Stimulated activated CD4-positive, alpha-beta T cell treated with anti-CD3 and anti-CD28 coated beads, Interleukin-15, amount 100 ng/mL, for 1 hour (primary cell): ENCODE results near the gene TELO2.

Experiments used
- DNase-seq, 2 donors: peaks; one replicate each; pipeline ENCODE4 v3.0.0-alpha.2; 2020; ENCODE audit warnings: low read depth in 1 of 2, low spot score in 1 of 2

The TELO2 gene

DNA sequence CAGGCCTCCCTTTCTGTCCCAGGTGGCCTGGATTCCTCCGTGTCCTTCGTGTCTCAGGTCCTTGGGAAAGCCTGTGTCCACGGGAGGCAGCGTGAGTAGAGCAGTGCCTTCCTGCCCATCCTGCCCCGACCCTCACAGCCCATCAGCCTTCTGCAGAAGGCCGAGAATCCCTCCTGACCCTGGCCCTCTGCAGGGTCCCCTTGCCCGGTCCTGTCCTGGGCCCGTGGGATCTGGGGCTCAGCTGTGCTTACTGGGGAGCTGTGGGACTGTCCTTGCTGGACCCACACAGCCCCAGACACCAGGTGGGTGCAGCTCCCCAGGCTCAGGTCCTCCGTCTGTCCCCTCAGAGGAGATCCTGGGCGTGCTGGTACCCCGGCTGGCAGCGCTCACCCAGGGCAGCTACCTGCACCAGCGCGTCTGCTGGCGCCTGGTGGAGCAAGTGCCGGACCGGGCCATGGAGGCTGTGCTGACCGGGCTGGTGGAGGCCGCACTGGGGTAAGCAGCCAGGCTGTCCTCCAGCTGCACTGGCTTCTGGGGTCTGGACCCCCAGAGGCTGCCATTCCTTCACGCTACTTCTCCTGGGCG, 3.9 kb downstream of the TELO2 start:
- no peak for DNase-seq

GRCh38 chr16:1498899-1499676, 5.9 kb downstream of the TELO2 start:
- DNase-seq: no peak

- DNase-seq: no peak
These were observed 6.8 kb downstream of the TELO2 start for GRCh38 chr16:1499756-1500464.

DNA sequence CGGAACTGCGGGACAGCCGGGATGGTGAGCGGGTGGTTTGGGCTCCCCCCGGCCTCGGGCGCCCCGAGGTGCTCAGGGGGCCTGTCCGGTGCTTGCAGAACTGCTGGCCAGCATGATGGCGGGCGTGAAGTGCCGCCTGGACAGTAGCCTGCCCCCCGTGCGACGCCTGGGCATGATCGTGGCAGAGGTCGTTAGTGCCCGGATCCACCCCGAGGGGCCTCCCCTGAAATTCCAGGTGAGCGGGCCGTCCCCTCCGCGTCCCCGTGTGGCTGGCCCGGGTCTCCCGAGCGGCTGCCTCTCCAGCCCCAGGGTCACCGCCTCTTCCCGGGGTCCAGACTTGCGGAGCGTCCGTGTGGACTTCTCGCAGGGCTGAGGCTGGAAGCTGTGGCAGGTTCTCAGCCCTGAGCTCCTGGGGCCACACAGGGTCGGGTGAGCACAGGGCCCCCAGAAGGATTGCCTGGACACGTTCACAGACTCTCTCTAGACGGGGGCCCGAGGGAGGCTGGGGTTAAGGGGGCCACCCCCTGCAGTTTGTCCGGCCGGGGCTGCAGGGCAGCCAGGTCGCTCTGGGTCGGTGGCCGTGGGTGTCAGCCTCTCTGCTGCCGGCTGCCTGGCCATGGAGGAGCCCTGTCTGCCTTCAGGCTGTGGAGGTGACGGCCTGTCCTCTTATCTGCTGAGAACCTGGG, 7.4 kb downstream of the TELO2 start:
- DNase-seq: no peak

DNA sequence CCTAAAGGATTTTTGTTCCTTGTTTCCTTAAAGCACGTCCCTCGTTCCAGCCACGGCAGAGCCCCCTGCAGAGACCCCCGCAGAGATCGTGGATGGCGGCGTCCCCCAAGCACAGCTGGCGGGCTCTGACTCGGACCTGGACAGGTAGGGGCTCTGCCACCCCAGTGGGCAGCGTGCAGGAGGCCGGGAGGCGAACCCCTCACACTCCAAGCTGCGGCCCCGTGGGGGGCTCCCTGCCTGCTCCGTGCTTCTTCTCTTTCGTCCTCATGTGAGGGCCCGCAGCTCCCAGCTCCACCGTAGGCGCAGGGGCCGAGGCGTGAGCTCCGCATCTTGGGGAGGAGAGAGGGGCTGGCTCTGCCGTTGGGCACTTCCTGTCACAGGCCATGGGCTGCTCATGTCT, 8.5 kb downstream of the TELO2 start:
- no peak for DNase-seq

- no peak for DNase-seq
These were observed 9.2 kb downstream of the TELO2 start for GRCh38 chr16:1502092-1503004.

- no peak for DNase-seq
These were observed 10.2 kb downstream of the TELO2 start for GRCh38 chr16:1503110-1503955.

- no peak for DNase-seq
These were observed 12.1 kb downstream of the TELO2 start for GRCh38 chr16:1505073-1505844.

DNA sequence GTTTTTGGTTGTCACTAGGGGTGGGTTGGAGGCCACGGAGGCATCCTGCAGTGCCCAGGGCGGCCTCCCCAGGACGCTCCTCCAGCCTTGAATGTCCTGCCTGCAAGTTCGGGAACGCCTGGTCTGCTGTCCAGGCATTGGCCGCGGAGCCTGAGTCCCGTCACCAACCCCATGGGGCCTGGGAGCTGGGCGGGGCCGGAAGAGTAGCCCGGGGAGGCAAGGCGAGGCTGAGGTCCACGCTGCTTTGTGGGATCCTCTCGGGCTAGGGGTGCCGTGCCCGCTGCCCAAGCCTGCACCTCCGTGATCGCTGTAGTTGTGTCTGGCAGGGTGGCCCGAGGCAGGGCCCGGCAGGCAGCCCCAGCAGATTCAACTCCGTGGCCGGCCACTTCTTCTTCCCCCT, 12.8 kb downstream of the TELO2 start:
- no peak for DNase-seq

DNA sequence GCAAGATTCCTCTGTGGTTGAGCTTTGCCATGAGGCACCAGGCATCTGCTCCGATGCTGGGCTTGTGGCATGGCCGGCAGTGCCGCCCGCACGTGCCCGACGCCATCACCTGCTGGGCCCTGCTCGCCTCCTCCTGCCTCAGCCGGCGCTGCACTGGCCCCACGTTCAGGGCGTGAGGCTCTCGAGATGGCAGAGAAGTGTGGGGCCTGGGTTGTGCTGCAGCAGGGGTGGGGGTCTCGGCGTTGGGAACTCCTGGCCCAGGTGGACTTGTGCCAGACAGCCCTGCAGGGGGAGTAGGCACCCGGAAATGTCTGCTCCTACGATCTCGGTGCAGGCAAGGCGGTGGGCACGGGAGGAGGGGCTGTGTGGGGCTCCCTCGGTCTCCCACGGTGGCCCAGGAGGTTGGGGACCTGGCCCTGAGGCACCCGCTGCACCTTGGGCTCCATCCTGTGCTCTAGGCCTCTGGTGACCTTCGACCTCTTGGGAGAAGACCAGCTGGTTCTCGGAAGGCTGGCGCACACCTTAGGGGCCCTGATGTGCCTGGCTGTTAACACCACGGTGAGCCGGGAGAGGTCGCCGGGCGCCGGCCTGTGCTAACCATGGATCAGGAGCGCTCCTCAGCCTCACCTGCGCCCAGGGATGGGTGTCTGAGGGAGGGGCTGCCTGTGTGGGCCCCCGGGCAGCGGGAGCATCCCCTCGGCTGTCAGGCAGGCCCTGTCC, 13.5 kb downstream of the TELO2 start:
- no peak for DNase-seq

- DNase-seq: no peak
These were observed 15.5 kb downstream of the TELO2 start for GRCh38 chr16:1508494-1509187.

DNA sequence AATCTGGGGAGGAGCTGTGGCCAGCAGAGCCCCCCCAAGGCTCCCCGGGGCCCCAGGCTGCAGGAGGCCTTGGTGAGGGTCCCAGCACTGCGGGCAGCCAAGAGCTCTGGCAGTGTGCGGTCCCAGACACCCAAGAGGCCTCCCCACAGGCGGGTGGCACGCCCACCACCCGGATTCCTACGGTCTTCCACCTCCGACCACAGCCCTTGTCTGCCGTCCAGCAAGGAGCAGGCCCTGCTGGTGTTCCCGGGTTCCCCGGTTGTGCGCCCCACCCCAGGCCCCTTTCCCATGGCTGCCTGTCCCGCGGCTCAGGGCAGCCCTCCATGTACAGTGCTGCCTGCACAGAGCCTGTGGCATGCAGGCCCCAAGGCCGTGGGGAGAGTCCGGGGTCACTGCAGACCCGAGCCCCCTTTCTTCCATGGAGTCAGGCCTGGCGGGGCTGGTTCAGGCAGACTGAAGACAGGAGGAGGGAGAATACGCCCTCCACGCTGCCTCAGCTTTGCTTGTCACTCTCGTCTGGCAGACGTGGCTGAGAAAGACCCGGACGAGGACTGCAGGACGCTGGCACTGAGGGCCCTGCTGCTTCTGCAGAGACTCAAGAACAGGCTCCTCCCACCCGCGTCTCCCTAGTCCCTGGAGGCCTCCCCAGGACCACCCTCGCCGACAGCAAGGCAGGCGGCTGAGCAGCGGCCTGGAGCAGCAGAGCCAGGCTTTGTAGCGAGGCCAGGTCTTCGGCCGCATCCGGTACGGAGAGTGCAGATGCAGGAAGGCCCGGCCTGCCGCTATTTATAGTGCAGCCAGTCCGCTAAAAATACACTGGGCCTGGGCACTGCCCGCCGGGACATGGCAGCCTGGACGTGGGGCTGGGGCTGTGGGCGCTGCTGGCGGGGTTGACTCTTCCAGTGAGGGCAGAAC, 16.4 kb downstream of the TELO2 start:
- DNase-seq: no peak

DNA sequence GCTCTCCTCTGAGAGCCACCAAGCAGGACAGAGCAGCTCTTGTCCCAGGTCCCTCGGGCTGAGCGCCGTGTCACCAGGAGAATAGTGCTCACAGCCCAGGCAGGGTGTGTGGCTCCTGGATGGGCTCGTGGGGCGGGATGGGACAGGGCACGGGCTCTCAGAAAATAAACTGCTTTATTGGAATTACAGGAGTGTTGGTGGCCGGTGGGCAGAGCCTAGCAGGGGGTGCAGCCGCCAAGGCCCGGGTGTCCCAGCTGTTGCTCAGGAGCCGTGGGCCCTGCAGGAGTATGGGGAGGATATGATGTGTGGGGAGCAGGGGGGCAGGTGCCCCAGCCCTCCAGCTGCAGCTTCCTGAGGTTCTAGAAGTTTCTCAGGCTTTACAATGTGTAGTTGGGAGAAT, 17.1 kb downstream of the TELO2 start:
- no peak for DNase-seq

GRCh38 chr16:1510941-1511351, 17.8 kb downstream of the TELO2 start:
- DNase-seq: no peak

DNA sequence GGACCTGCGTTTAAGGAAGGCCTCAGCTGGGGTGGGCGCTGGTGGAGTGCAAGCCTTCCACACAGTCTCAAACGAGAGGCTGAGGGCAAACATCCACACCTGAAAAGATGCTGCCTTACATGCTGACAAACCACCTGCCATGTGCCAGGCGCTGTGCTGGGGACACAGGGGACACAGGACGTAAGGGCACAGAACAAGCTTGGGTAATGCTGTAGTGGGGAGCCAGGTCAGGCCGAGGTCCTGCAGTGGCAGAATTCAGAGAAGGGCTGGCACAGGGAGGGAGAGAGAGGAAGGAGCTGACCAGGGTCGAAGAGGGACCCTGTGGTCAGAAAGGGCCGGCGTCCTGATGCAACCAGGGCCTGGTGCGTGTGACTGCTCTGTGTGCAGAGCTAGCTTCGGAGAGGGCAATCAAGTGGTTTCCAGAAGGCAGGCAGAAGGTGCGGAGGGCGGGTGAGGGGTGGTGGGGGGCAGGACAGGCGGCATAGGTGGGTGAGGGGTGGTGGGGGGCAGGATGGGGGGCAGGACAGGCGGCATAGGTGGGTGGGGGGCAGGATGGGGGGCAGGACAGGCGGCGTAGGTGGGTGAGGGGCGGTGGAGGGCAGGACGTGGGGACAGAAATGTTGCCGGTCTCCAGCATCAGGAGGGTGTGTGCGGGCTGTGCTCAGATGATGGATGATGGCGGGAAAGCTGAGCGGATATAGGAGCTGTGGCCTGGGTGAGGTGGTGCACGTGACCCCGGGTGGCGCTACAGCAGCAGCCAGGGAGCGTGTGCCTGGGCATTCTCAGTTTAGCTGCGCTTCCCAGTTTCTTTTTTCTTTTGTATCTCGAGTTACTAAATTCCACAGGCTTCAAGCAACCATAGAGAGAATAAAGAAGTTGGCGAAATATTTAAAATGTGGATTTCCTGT, 18.8 kb downstream of the TELO2 start:
- no peak for DNase-seq

DNA sequence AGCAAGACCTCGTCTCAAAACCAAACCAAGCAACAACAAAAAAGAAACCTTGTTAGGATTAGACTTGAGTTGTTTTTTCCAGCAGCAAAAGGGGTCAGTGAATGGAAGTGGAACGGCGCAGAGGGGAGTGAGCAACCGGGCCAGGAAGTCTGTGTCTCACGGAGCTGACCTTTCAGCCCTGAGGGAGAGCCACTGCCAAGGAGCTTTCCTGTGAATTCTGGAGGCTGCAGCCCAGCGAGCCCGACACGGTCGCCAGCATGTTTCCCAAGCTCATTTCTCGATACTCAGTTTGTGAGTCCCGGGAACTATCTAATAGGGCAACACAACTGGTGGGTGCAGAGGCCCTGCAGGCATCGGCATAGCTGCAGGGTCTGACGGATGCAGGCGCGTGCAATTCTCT, 19.6 kb downstream of the TELO2 start:
- DNase-seq: no peak
